ENCODE data around the gene SF3B6. TPM values are rescaled to one million over a fixed set of nuclear protein-coding genes. Genes with fewer than 3 reads are reported as not detected.
A peak's percentile ranks its signal among the peaks of the same experiment; 100 is the strongest.

The SF3B6 gene
- total RNA-seq, 6 experiments from 2014 or later, result 112 to 139 (median 126) TPM

GRCh38 chr2:24049485-24050021, 26.6 kb downstream of the SF3B6 start, which contains the start of gene FKBP1B:
FKBP1B (plus strand) TSS chr2:24049741; CDS start chr2:24049850, 109 bp downstream.
- peak; percentile 22 for DNase-seq
- Mint-ChIP-seq H3K4me1 (ENCODE audit: low read depth) (peaks cover 26% of the 10 kb centered on the region), H3K27me3 (ENCODE audit: insufficient read depth) (no peaks in the 10 kb centered on the region; the same call in 1 of the 2 replicates), H3K27ac (no peak within 1 kb of the TSS; the same call in 1 of the 2 replicates), H3K36me3 (ENCODE audit: low read depth) (no peaks in the 10 kb centered on the region), H3K9me3 (no peaks in the 10 kb centered on the region), H3K4me3 (no peak within 1 kb of the TSS)
- TF ChIP-seq CTCF (IDR thresholded peaks at IDR 0.05), result no peak

DNA sequence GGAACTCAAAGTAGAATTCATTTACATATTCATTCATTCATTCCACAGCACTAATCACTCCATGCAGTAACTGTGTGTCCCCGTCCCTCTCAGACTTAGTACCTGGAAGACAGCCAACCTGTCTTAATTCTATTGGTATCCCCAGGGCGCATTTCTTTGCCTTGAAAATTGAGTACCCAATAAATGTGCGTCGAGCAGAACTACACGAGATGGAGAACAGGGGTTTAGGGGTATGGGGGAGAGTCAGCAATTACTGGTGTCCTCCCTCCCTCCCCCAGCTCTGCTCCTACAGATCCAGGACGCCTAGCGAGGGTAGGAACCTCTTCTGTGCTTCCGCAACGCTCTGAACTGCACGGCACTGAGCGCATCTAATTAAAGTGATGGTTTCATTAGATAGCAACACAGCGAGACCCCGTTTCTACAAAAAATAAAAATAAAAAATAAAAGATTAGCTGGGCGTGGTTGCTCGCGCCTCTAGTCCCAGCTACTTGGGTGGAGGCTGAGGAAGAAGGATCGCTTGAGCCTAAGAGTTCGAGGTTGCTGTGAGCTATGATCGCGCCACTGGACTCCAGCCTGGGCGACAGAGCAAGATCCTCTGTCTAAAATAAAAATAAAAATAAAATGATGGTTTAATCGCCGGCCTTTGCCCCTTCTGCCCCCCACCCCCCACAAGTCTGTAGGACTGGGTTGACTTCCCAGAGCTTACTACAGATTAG, 27.2 kb downstream of the SF3B6 start:
- no peaks in the 10 kb centered on the region for H3K36me3 Mint-ChIP-seq (ENCODE audit: low read depth)
- H3K4me3 Mint-ChIP-seq, result no peak overlapping the region
- TF ChIP-seq CTCF (IDR thresholded peaks at IDR 0.05), result no peak
- H3K27ac Mint-ChIP-seq, result no peak overlapping the region; the same call in 1 of the 2 replicates
- H3K9me3 Mint-ChIP-seq, result no peaks in the 10 kb centered on the region
- no peak for DNase-seq
- no peaks in the 10 kb centered on the region; the same call in 1 of the 2 replicates for H3K27me3 Mint-ChIP-seq (ENCODE audit: insufficient read depth)
- H3K4me1 Mint-ChIP-seq (ENCODE audit: low read depth), result peaks cover 26% of the 10 kb centered on the region

- TF ChIP-seq CTCF (IDR thresholded peaks at IDR 0.05), result no peak
- DNase-seq, result no peak
- Mint-ChIP-seq H3K27me3 (ENCODE audit: insufficient read depth) (no peaks in the 10 kb centered on the region; the same call in 1 of the 2 replicates), H3K4me1 (ENCODE audit: low read depth) (peaks cover 31% of the 10 kb centered on the region), H3K4me3 (peak overlapping the region; percentile 96), H3K27ac (peak overlapping the region; percentile 51; the same call in 1 of the 2 replicates), H3K36me3 (ENCODE audit: low read depth) (peaks cover 6% of the 10 kb centered on the region; the same call in 1 of the 2 replicates), H3K9me3 (no peaks in the 10 kb centered on the region)
Observed at GRCh38 chr2:24047703-24048033, 28.5 kb downstream of the SF3B6 start.

- no peaks in the 10 kb centered on the region; the same call in 1 of the 2 replicates for H3K27me3 Mint-ChIP-seq (ENCODE audit: insufficient read depth)
- DNase-seq, result peak; percentile 99
- peaks cover 31% of the 10 kb centered on the region for H3K4me1 Mint-ChIP-seq (ENCODE audit: low read depth)
- no peaks in the 10 kb centered on the region for H3K9me3 Mint-ChIP-seq
- H3K4me3 Mint-ChIP-seq, result peak within 1 kb of the TSS; percentile 96
- peaks cover 6% of the 10 kb centered on the region; the same call in 1 of the 2 replicates for H3K36me3 Mint-ChIP-seq (ENCODE audit: low read depth)
- no peak for TF ChIP-seq CTCF (IDR thresholded peaks at IDR 0.05)
- peak within 1 kb of the TSS; percentile 80 for H3K27ac Mint-ChIP-seq
Observed at GRCh38 chr2:24046930-24047702, 29.0 kb downstream of the SF3B6 start, which contains the start of gene WDCP. WDCP (minus strand) TSS chr2:24047391; CDS start chr2:24039494, 7,897 bp downstream.

GRCh38 chr2:24046599-24046929, 29.6 kb downstream of the SF3B6 start:
- TF ChIP-seq CTCF (IDR thresholded peaks at IDR 0.05), result no peak
- H3K27ac Mint-ChIP-seq, result no peak overlapping the region
- H3K9me3 Mint-ChIP-seq, result no peaks in the 10 kb centered on the region
- H3K36me3 Mint-ChIP-seq (ENCODE audit: low read depth), result peaks cover 6% of the 10 kb centered on the region; the same call in 1 of the 2 replicates
- no peak for DNase-seq
- no peaks in the 10 kb centered on the region; the same call in 1 of the 2 replicates for H3K27me3 Mint-ChIP-seq (ENCODE audit: insufficient read depth)
- peak overlapping the region; percentile 96 for H3K4me3 Mint-ChIP-seq
- H3K4me1 Mint-ChIP-seq (ENCODE audit: low read depth), result peaks cover 31% of the 10 kb centered on the region
